ENCODE results near the gene ADAMTSL3. TPM values are rescaled to one million over a fixed set of nuclear protein-coding genes. Genes with fewer than 3 reads are reported as not detected.

Gene ADAMTSL3
- total and polyA plus RNA-seq, 11 donors, result 1.3 to 13.2 (median 7.3) TPM

- 15 to 38% (median 22%) methylated on average over 3 of the region's 3 CpGs for WGBS, 4 donors
- Histone ChIP-seq H3K9me3 (no peaks in the 10 kb centered on the region), H3K4me3 (no peak overlapping the region), H3K4me1 (peaks cover 0 to 58% (median 17%) of the 10 kb centered on the region in 12 donors), H3K27me3 (no peaks in the 10 kb centered on the region), H3K36me3 (no peaks in the 10 kb centered on the region), H3K27ac (peak overlapping the region in 5 of 12 donors; percentile 22 to 76 (median 52))
- DNase-seq (peak in 3 of 5 donors; percentile 28 to 53 (median 50)), ATAC-seq (peak in 3 of 4 donors; percentile 34 to 72 (median 67))
- TF ChIP-seq CTCF (IDR thresholded peaks at IDR 0.05) (no peak), POLR2A (IDR thresholded peaks at IDR 0.05) (no peak)
- intact Hi-C loops (cut with DNase I), result loop anchor here in 2 of 10 donors (10.0 kb wide), 1 partner anchor 189 kb away; the partner anchor contains the start of gene ADAMTSL3 (in 2 of the 2)
Measured at GRCh38 chr15:83843471-83843871, 189.5 kb downstream of the ADAMTSL3 start.

GRCh38 chr15:83844742-83845141, 190.8 kb downstream of the ADAMTSL3 start:
- H3K9me3 ChIP-seq, result no peaks in the 10 kb centered on the region
- ATAC-seq (peak in 2 of 4 donors; percentile 56 to 64), DNase-seq (no peak)
- no peaks in the 10 kb centered on the region for H3K27me3 ChIP-seq
- peaks cover 0 to 70% (median 26%) of the 10 kb centered on the region in 12 donors for H3K4me1 ChIP-seq
- no peaks in the 10 kb centered on the region for H3K36me3 ChIP-seq
- WGBS, 4 donors, result 91 to 95% (median 93%) methylated on average over 7 of the region's 7 CpGs
- intact Hi-C loops (cut with DNase I), result loop anchor here in 3 of 10 donors (5.0 to 10.0 kb wide), 2 partner anchors 187 to 190 kb away; partner anchors contain the start of gene ADAMTSL3 (in 2 of the 3)
- TF ChIP-seq CTCF (IDR thresholded peaks at IDR 0.05) (no peak), POLR2A (IDR thresholded peaks at IDR 0.05) (no peak)
- H3K4me3 ChIP-seq, result no peak overlapping the region
- peak overlapping the region in 10 of 12 donors; percentile 8 to 76 (median 60) for H3K27ac ChIP-seq

GRCh38 chr15:83845230-83845629, 191.3 kb downstream of the ADAMTSL3 start:
- Histone ChIP-seq H3K36me3 (no peaks in the 10 kb centered on the region), H3K27me3 (no peaks in the 10 kb centered on the region), H3K27ac (peak overlapping the region in 10 of 12 donors; percentile 8 to 76 (median 62)), H3K4me3 (no peak overlapping the region), H3K9me3 (no peaks in the 10 kb centered on the region), H3K4me1 (peaks cover 0 to 74% (median 27%) of the 10 kb centered on the region in 12 donors)
- TF ChIP-seq CTCF (IDR thresholded peaks at IDR 0.05) (no peak), POLR2A (IDR thresholded peaks at IDR 0.05) (no peak)
- intact Hi-C loops (cut with DNase I), result loop anchor here in 3 of 10 donors (5.0 to 10.0 kb wide), 2 partner anchors 188 to 190 kb away; partner anchors contain the start of gene ADAMTSL3 (in 2 of the 3)
- peak in 3 of 4 donors; percentile 63 to 76 (median 69) for ATAC-seq
- WGBS, 4 donors, result 39 to 70% (median 62%) methylated on average over 2 of the region's 2 CpGs
- no peak for DNase-seq

GRCh38 chr15:83846847-83847246, 192.9 kb downstream of the ADAMTSL3 start:
- Histone ChIP-seq H3K27me3 (no peaks in the 10 kb centered on the region), H3K9me3 (no peaks in the 10 kb centered on the region), H3K36me3 (no peaks in the 10 kb centered on the region), H3K4me3 (no peak overlapping the region), H3K27ac (peak overlapping the region in 9 of 12 donors; percentile 8 to 76 (median 50)), H3K4me1 (peaks cover 0 to 84% (median 27%) of the 10 kb centered on the region in 12 donors)
- TF ChIP-seq POLR2A (IDR thresholded peaks at IDR 0.05) (no peak), CTCF (IDR thresholded peaks at IDR 0.05) (no peak)
- intact Hi-C loops (cut with DNase I), result loop anchor here in 3 of 10 donors (5.0 to 10.0 kb wide), 2 partner anchors 190 to 192 kb away; partner anchors contain the start of gene ADAMTSL3 (in 2 of the 3)
- WGBS, 4 donors, result 66 to 76% (median 71%) methylated on average over 3 of the region's 3 CpGs
- DNase-seq, result no peak
- peak in 1 of 4 donors; percentile 33 for ATAC-seq

Data from heart left ventricle (tissue), 16 donors.